ENCODE data around the gene HBA2.

Gene HBA2

DNA sequence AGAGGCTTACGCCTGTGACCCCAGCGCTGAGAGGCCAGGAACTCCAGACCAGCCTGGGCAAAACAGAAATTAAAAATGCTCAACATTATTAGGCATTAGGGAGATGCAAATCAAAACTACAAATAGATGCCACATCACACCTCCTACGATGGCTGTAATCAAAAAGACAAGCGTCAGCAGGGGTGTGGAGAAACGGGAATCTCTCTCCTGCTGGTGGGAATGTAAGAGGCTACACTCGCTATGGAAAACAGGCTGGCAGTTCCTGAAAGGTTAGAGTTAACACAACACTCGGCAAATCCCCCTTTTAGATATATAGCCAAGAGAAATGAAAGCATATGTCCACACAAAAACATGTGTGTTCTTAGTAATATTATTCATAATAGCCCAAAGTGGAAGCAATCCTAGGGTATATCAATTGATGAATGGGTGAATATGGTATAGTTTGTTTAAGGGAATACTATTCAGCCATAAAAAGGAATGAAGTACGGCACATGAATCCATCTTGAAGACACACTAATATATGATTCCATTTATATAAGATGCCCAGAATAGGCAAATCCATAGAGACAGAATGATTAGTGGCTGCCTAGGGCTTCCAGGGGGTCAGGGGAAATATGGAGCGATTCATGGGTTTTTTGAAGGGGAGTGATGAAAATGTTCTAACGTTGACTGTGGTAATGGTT lies 32.4 kb upstream of the HBA2 start:
- TF ChIP-seq CTCF (conservative IDR thresholded peaks at IDR 0.05): no peak
- H3K27ac ChIP-seq: no peak overlapping the region

GRCh38 chr16:142405-142967 lies 30.2 kb upstream of the HBA2 start:
- TF ChIP-seq CTCF (conservative IDR thresholded peaks at IDR 0.05): no peak
- no peak overlapping the region for H3K27ac ChIP-seq

DNA sequence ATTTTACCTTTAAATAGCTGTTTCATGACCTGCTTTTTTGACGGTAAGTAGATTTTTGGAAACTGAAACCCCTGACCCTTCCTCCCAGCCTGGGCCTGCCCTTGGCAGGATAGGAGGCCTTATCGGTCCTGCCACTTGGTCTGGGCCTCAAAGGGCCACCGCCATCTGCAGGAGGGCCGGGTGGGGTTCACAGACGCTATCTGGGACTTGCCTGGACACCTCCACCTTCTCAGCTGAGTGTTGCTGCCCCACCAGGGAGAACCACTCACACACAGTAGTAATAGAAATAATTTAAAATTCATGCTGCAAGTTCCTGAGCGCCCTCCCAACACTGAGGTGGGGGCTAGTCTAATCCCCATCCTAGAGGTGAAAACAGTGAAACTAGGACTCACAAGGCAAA lies 29.6 kb upstream of the HBA2 start:
- TF ChIP-seq CTCF (conservative IDR thresholded peaks at IDR 0.05): no peak
- H3K27ac ChIP-seq: no peak overlapping the region

GRCh38 chr16:143456-143855 lies 29.2 kb upstream of the HBA2 start:
- no peak overlapping the region for H3K27ac ChIP-seq
- TF ChIP-seq CTCF (conservative IDR thresholded peaks at IDR 0.05): no peak

- TF ChIP-seq CTCF (conservative IDR thresholded peaks at IDR 0.05): no peak
- H3K27ac ChIP-seq: no peak overlapping the region
Measured at GRCh38 chr16:144797-145252, 27.9 kb upstream of the HBA2 start.

DNA sequence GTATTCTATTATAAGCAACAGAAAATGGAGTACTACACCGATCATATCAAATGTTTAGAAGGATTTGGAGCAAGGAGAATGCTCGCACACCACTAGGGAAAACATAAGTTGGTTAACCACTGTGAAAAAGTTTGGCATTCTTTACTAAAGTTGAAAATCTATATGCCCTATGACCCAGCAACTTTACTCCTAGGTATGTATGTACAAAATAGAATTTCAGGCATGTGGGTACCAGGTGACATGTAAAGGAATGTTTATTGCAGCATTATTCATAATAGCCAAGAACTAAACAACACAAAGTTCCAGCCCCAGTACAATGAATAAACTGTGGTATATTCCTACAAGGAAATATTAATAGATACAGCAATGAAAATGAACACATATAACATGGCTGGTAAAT lies 26.0 kb upstream of the HBA2 start:
- H3K27ac ChIP-seq: no peak overlapping the region
- TF ChIP-seq CTCF (conservative IDR thresholded peaks at IDR 0.05): no peak

GRCh38 chr16:149024-149660 lies 23.5 kb upstream of the HBA2 start:
- no peak overlapping the region for H3K27ac ChIP-seq
- TF ChIP-seq CTCF (conservative IDR thresholded peaks at IDR 0.05): no peak
